ENCODE data around the gene TTLL3. TPM values are rescaled to one million over a fixed set of nuclear protein-coding genes. Genes with fewer than 3 reads are reported as not detected.

Gene TTLL3
- total RNA-seq, 3 donors from 2014 or later (not counting 1 experiment from before 2014, with no cell fraction given) = 133 to 137 (median 136) TPM

DNA sequence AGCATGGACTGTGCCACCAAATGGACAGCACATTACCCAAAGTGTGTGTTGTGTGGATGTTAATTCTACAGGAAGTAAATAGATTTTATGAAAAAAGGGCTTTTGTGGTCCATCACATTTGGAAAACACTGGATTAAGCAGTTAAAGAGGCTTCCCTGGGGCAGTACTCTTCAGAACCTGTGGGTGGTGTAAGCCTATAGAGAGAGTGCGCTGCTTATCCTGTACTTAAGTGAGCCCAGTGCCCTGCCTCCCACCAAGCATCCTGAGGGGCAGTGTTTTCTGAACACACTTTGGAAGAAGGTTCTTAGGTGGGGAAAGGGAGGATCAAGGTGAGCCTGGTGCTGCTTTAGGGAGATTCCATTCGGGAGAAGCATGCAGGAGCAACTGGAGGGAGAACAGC lies 10.9 kb downstream of the TTLL3 start:
- peaks cover 5% of the 10 kb centered on the region in 2 donors for H3K4me1 Mint-ChIP-seq
- Histone ChIP-seq H3K36me3 (ENCODE audit: control insufficient read depth, insufficient read depth, low read length) (peaks cover 6% of the 10 kb centered on the region), H3K4me1 (ENCODE audit: control insufficient read depth, insufficient read depth, low read length) (no peaks in the 10 kb centered on the region), H3K27ac (ENCODE audit: low read length) (no peak overlapping the region), H3K9me3 (ENCODE audit: control insufficient read depth, insufficient read depth, low read length) (no peaks in the 10 kb centered on the region), H3K4me3 (ENCODE audit: low read length) (no peak overlapping the region), H3K27me3 (ENCODE audit: control insufficient read depth, insufficient read depth, low read length) (no peaks in the 10 kb centered on the region)
- peak overlapping the region in 1 of 2 donors; percentile 23 for H3K27ac Mint-ChIP-seq
- H3K9me3 Mint-ChIP-seq = no peaks in the 10 kb centered on the region
- no peaks in the 10 kb centered on the region for H3K36me3 Mint-ChIP-seq
- peak in 1 of 3 donors; percentile 43 for ATAC-seq
- TF ChIP-seq, protein P1, sequence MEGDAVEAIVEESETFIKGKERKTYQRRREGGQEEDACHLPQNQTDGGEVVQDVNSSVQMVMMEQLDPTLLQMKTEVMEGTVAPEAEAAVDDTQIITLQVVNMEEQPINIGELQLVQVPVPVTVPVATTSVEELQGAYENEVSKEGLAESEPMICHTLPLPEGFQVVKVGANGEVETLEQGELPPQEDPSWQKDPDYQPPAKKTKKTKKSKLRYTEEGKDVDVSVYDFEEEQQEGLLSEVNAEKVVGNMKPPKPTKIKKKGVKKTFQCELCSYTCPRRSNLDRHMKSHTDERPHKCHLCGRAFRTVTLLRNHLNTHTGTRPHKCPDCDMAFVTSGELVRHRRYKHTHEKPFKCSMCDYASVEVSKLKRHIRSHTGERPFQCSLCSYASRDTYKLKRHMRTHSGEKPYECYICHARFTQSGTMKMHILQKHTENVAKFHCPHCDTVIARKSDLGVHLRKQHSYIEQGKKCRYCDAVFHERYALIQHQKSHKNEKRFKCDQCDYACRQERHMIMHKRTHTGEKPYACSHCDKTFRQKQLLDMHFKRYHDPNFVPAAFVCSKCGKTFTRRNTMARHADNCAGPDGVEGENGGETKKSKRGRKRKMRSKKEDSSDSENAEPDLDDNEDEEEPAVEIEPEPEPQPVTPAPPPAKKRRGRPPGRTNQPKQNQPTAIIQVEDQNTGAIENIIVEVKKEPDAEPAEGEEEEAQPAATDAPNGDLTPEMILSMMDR (IDR thresholded peaks at IDR 0.05) = no peak
- WGBS (ENCODE audit: insufficient coverage) = 91% methylated on average over 2 of the region's 2 CpGs
- no peaks in the 10 kb centered on the region for H3K27me3 Mint-ChIP-seq (ENCODE audit: low read depth in 2 of 2)
- no peak overlapping the region for H3K4me3 Mint-ChIP-seq
- DNase-seq = no peak
- intact Hi-C loops (cut with micrococcal nuclease) = no loop called here

DNA sequence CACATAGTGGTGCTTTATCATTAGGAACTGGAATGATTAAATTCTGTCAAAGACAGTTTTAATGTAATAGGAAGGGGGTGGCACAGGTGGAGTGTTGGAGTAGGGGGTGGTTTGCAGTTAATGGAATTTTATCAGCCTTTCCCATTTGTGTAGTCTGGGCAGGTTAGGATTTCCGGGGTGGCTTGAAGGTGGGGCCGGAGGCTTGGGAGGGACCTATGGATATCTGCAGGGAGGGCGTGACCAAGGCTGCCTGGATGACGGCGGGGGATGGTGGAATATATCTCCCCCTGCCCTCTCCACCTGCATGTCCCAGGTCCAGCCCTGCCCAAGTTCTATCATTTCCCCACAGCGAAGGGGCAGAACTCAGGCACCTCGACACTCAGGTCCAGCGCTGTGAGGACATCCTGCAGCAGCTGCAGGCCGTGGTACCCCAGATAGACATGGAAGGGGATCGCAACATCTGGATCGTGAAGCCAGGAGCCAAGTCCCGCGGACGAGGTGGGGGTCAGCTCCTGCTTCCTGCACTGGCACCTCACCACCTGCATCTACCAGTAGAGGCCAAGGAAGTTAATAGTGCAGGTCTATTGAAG lies 15.5 kb downstream of the TTLL3 start:
- DNase-seq (no peak), ATAC-seq (no peak)
- H3K36me3 Mint-ChIP-seq = no peaks in the 10 kb centered on the region
- Histone ChIP-seq H3K4me1 (ENCODE audit: control insufficient read depth, insufficient read depth, low read length) (no peaks in the 10 kb centered on the region), H3K27ac (ENCODE audit: low read length) (no peak overlapping the region), H3K9me3 (ENCODE audit: control insufficient read depth, insufficient read depth, low read length) (no peaks in the 10 kb centered on the region), H3K4me3 (ENCODE audit: low read length) (no peak overlapping the region), H3K36me3 (ENCODE audit: control insufficient read depth, insufficient read depth, low read length) (peaks cover 11% of the 10 kb centered on the region), H3K27me3 (ENCODE audit: control insufficient read depth, insufficient read depth, low read length) (no peaks in the 10 kb centered on the region)
- no peaks in the 10 kb centered on the region for H3K9me3 Mint-ChIP-seq
- no peak overlapping the region for H3K27ac Mint-ChIP-seq
- H3K4me3 Mint-ChIP-seq = no peak overlapping the region
- H3K27me3 Mint-ChIP-seq (ENCODE audit: low read depth in 2 of 2) = no peaks in the 10 kb centered on the region
- WGBS (ENCODE audit: insufficient coverage) = 92% methylated on average over 14 of the region's 14 CpGs
- intact Hi-C loops (cut with micrococcal nuclease) = no loop called here
- H3K4me1 Mint-ChIP-seq = peaks cover 10% of the 10 kb centered on the region in 2 donors
- TF ChIP-seq, protein P1 (IDR thresholded peaks at IDR 0.05) = no peak

DNA sequence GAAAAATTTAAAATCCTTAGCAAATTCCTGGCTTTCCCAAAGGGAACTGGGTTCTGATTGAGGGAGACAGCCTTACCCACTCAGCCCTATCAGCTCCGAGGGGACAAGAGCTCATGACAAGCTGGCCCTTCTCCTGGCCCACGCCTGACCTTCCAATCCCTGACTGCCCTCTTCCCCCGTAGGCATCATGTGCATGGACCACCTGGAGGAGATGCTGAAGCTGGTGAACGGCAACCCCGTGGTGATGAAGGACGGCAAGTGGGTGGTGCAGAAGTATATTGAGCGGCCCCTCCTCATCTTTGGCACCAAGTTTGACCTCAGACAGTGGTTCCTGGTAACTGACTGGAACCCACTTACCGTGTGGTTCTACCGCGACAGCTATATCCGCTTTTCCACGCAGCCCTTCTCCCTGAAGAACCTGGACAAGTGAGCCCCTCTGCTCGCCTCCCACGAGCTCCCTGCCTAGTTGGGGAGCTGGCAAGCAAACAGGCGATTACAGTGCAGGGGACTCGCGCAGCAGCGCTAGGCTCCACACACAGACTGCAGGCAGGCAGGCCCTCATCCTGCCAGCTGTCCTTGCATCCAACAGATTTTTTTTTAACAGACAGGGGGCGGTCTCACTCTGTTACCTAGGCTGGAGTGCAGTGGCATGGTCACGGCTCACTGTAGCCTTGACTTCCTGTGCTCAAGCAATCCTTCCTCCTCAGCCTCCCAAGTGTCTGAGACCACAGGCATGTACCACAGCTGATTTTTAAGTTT lies 16.9 kb downstream of the TTLL3 start:
- H3K27me3 ChIP-seq (ENCODE audit: control insufficient read depth, insufficient read depth, low read length) = no peaks in the 10 kb centered on the region
- no peaks in the 10 kb centered on the region for H3K4me1 ChIP-seq (ENCODE audit: control insufficient read depth, insufficient read depth, low read length)
- H3K27me3 Mint-ChIP-seq (ENCODE audit: low read depth in 2 of 2) = no peaks in the 10 kb centered on the region
- H3K9me3 ChIP-seq (ENCODE audit: control insufficient read depth, insufficient read depth, low read length) = no peaks in the 10 kb centered on the region
- peak overlapping the region in 1 of 2 donors; percentile 45 for H3K27ac Mint-ChIP-seq
- peak in 2 of 3 donors; percentile 54 to 60 for ATAC-seq
- H3K9me3 Mint-ChIP-seq = no peaks in the 10 kb centered on the region
- no peak overlapping the region for H3K4me3 Mint-ChIP-seq
- peaks cover 13% of the 10 kb centered on the region in 2 donors for H3K4me1 Mint-ChIP-seq
- H3K36me3 Mint-ChIP-seq = no peaks in the 10 kb centered on the region
- H3K36me3 ChIP-seq (ENCODE audit: control insufficient read depth, insufficient read depth, low read length) = peaks cover 12% of the 10 kb centered on the region
- H3K27ac ChIP-seq (ENCODE audit: low read length) = no peak overlapping the region
- no peak overlapping the region for H3K4me3 ChIP-seq (ENCODE audit: low read length)
- DNase-seq = peak in 1 of 2 donors; percentile 51
- TF ChIP-seq, protein P1 (IDR thresholded peaks at IDR 0.05) = peak; percentile 14
- intact Hi-C loops (cut with micrococcal nuclease) = no loop called here
- WGBS (ENCODE audit: insufficient coverage) = 92% methylated on average over 20 of the region's 20 CpGs
